Peyer's patch (tissue), 4 donors: ENCODE data around the gene ZNF705A.

Source experiments
- CTCF ChIP-seq, 6 experiments: fragments of 450-650 bp in 4 of 6; fragments of 200-600 bp in 2 of 6; sonication (generic) in 1 of 6; IDR thresholded peaks; one replicate each; pipeline ENCODE4 v1.5.1; 2017 to 2019; ENCODE audit warnings: antibody characterized with exemption in 6 of 6, mild to moderate bottlenecking in 3 of 6, moderate library complexity in 1 of 6
- POLR2A ChIP-seq, 2 donors: fragments of 450-650 bp; IDR thresholded peaks; one replicate each; pipeline ENCODE4 v1.5.1; 2017; ENCODE audit warnings: antibody characterized with exemption in 2 of 2, mild to moderate bottlenecking in 2 of 2, moderate library complexity in 2 of 2

GRCh38 chr12:8154526-8154925 is 2.3 kb upstream of the ZNF705A start:
- no peak for TF ChIP-seq CTCF (IDR thresholded peaks at IDR 0.05)
- TF ChIP-seq POLR2A (IDR thresholded peaks at IDR 0.05) = no peak
